Neural cell (in vitro differentiated cells): Measurements from ENCODE around the gene TPCN1. TPM values are rescaled to one million over a fixed set of nuclear protein-coding genes. Genes with fewer than 3 reads are reported as not detected.
A peak's percentile ranks its signal among the peaks of the same experiment; 100 is the strongest.

Source experiments
- H2AFZ ChIP-seq: fragments of 200-600, 300-800 bp; sonication (generic), shearing (Covaris generic); 2 replicates; pipeline ENCODE4 v1.6.0; 2014; ENCODE audit warnings: low read depth, mild to moderate bottlenecking, antibody characterized with exemption, low read length, moderate library complexity
- H3F3A ChIP-seq: fragments of 200-600 bp; shearing (Covaris generic); 2 replicates; pipeline ENCODE4 v1.6.1; 2016; ENCODE audit warnings: mild to moderate bottlenecking, moderate library complexity, mixed read lengths, antibody characterized with exemption, low read length; ENCODE audit not compliant: insufficient read depth, poor library complexity, severe bottlenecking
- H3K27ac ChIP-seq: fragments of 200-600, 300-800 bp; sonication (generic), shearing (Covaris generic); 2 replicates; pipeline ENCODE4 v1.5.1; 2014; ENCODE audit warnings: mild to moderate bottlenecking, low read length, moderate library complexity
- H3K27me3 ChIP-seq: fragments of 300-800, 200-600 bp; sonication (generic), shearing (Covaris generic); 2 replicates; pipeline ENCODE4 v1.6.0; 2014; ENCODE audit warnings: mild to moderate bottlenecking, low read depth, low read length, moderate library complexity; ENCODE audit not compliant: insufficient read depth
- H3K36me3 ChIP-seq: fragments of 300-800, 200-600 bp; sonication (generic), shearing (Covaris generic); 2 replicates; pipeline ENCODE4 v1.5.1; 2014; ENCODE audit warnings: mild to moderate bottlenecking, antibody characterized with exemption, low read length, moderate library complexity; ENCODE audit not compliant: insufficient read depth
- H3K4me2 ChIP-seq: fragments of 300-800, 200-600 bp; sonication (generic), shearing (Covaris generic); 2 replicates; pipeline ENCODE4 v1.6.0; 2014; ENCODE audit warnings: mild to moderate bottlenecking, low read length
- H3K4me3 ChIP-seq: fragments of 300-800, 200-600 bp; sonication (generic), shearing (Covaris generic); 2 replicates; pipeline ENCODE4 v1.5.1; 2014; ENCODE audit warnings: mild to moderate bottlenecking, low read length, moderate library complexity
- H3K79me2 ChIP-seq: fragments of 200-600 bp; shearing (Covaris generic); replicated peaks from 2 replicates; pipeline ENCODE4 v1.6.0; 2014; ENCODE audit warnings: mild to moderate bottlenecking, low read length, moderate library complexity; ENCODE audit not compliant: insufficient read depth
- H3K9ac ChIP-seq: fragments of 300-800, 200-600 bp; sonication (generic), shearing (Covaris generic); 2 replicates; pipeline ENCODE4 v1.6.1; 2016; ENCODE audit warnings: mild to moderate bottlenecking, low read length, mixed read lengths
- H3K9me2 ChIP-seq: fragments of 200-600 bp; shearing (Covaris generic); 2 replicates; pipeline ENCODE4 v1.6.1; 2016; ENCODE audit warnings: mild to moderate bottlenecking, low read length, mixed read lengths; ENCODE audit not compliant: insufficient read depth
- H3K9me3 ChIP-seq: fragments of 200-600, 300-800 bp; sonication (generic), shearing (Covaris generic); 2 replicates; pipeline ENCODE4 v1.6.1; 2016; ENCODE audit warnings: mild to moderate bottlenecking, mixed run types, low read length, moderate library complexity, mixed read lengths
- H4K20me1 ChIP-seq: fragments of 200-600 bp; shearing (Covaris generic); 2 replicates; pipeline ENCODE4 v1.6.1; 2016; ENCODE audit warnings: mild to moderate bottlenecking, mixed run types; ENCODE audit not compliant: insufficient read depth
- EP300 ChIP-seq: fragments of 450-650 bp; conservative IDR thresholded peaks from 2 replicates; pipeline ENCODE4 v1.6.1; 2014; ENCODE audit warnings: antibody characterized with exemption, mild to moderate bottlenecking, moderate library complexity; ENCODE audit not compliant: poor library complexity, severe bottlenecking
- EZH2 ChIP-seq: fragments of 200-600, 300-800 bp; shearing (Covaris generic), sonication (generic); IDR thresholded peaks from 2 replicates; pipeline ENCODE4 v1.6.1; 2014; ENCODE audit warnings: antibody characterized with exemption, low read length, borderline replicate concordance, mild to moderate bottlenecking; ENCODE audit not compliant: insufficient read depth, poor library complexity, severe bottlenecking
- MXI1 ChIP-seq: fragments of 450-650 bp; conservative IDR thresholded peaks from 2 replicates; pipeline ENCODE4 v1.6.1; 2014; ENCODE audit warnings: antibody characterized with exemption, mild to moderate bottlenecking; ENCODE audit not compliant: poor library complexity, severe bottlenecking
- POLR2AphosphoS5 ChIP-seq: IDR thresholded peaks from 2 replicates; pipeline ENCODE4 v1.6.1; 2012
- RAD21 ChIP-seq: fragments of 450-650 bp; conservative IDR thresholded peaks from 2 replicates; pipeline ENCODE4 v1.6.1; 2014; ENCODE audit warnings: antibody characterized with exemption, mild to moderate bottlenecking, moderate library complexity
- SMC3 ChIP-seq: fragments of 450-650 bp; conservative IDR thresholded peaks from 2 replicates; pipeline ENCODE4 v1.6.1; 2014; ENCODE audit warnings: antibody characterized with exemption, mild to moderate bottlenecking, moderate library complexity; ENCODE audit not compliant: poor library complexity
- TAF1 ChIP-seq: IDR thresholded peaks from 2 replicates; pipeline ENCODE4 v1.6.1; 2012; ENCODE audit warnings: low read depth
- polyA plus RNA-seq: library from polyadenylated mRNA; depleted of rRNA; stranded (reverse); fragments of >200 nt; gene quantifications from 2 replicates; pipeline ENCODE4 v1.2.3, GENCODE V29; 2014
- TF ChIP-seq, protein P1 (sequence below): IDR thresholded peaks from 2 replicates; pipeline ENCODE4 v1.6.1; 2012; ENCODE audit warnings: borderline replicate concordance
- TF ChIP-seq, protein P2 (sequence below): fragments of 450-650 bp; IDR thresholded peaks from 2 replicates; pipeline ENCODE4 v1.5.1; 2014; ENCODE audit warnings: antibody characterized with exemption, mild to moderate bottlenecking, moderate library complexity; ENCODE audit not compliant: poor library complexity, severe bottlenecking

TPCN1 gene
- polyA plus RNA-seq, 1 donor from 2014 or later, result 4.0 TPM

DNA sequence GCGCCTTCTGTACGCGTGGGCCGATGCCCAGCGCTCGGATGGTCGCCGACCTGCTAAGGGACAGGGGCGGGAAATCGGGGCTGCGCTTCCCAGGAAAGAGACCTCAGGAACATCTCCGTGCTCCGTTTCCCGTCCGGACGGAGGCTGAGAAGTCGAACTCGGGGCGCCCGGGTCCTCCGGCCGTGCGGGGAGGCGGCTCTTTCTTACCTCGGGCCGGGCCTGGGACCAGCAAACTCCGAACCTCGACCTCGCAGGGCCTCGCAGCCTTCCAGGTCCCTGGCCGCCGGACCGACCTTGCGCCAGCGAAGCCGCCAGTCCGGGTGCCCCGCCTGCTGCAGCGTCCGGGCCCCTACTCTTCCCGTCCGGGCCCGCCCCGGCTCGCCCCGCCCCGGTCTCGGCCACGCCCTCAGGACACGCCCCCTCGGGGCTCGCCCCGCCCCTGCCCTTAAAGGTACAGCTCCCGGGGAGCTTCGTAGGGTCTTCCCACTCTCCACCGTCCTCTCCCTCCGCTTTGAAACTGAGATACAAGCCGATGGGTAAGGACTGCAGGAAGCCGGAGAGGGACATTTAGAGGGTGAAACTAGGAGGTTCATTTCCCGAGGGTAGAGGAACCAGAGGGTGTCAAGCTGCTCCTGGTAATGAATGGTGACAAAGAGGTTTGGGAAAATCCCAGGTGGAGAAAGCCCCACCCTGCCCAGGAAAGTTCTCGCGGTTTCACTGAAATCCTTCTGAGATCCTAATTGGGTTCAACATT is 113.7 kb downstream of the TPCN1 start, which contains the start of gene SLC8B1:
Gene SLC8B1, minus strand, starts transcription at position 324 of the 754 bp plus-strand sequence. CDS start 2,231 bp downstream, outside the sequence.
- Histone ChIP-seq H3K9me3 (no peaks in the 10 kb centered on the region), H3K27ac (no peak within 1 kb of the TSS), H3K9me2 (no peaks in the 10 kb centered on the region), H4K20me1 (no peaks in the 10 kb centered on the region), H3K79me2 (no peaks in the 10 kb centered on the region), H3F3A (no peaks in the 10 kb centered on the region), H3K36me3 (no peaks in the 10 kb centered on the region), H3K4me2 (no peak within 1 kb of the TSS), H3K4me3 (peak within 1 kb of the TSS; percentile 66), H3K9ac (peak within 1 kb of the TSS; percentile 12), H3K27me3 (peaks cover 26% of the 10 kb centered on the region), H2AFZ (no peak within 1 kb of the TSS)
- TF ChIP-seq EZH2, result no peak
- TF ChIP-seq, protein P1, sequence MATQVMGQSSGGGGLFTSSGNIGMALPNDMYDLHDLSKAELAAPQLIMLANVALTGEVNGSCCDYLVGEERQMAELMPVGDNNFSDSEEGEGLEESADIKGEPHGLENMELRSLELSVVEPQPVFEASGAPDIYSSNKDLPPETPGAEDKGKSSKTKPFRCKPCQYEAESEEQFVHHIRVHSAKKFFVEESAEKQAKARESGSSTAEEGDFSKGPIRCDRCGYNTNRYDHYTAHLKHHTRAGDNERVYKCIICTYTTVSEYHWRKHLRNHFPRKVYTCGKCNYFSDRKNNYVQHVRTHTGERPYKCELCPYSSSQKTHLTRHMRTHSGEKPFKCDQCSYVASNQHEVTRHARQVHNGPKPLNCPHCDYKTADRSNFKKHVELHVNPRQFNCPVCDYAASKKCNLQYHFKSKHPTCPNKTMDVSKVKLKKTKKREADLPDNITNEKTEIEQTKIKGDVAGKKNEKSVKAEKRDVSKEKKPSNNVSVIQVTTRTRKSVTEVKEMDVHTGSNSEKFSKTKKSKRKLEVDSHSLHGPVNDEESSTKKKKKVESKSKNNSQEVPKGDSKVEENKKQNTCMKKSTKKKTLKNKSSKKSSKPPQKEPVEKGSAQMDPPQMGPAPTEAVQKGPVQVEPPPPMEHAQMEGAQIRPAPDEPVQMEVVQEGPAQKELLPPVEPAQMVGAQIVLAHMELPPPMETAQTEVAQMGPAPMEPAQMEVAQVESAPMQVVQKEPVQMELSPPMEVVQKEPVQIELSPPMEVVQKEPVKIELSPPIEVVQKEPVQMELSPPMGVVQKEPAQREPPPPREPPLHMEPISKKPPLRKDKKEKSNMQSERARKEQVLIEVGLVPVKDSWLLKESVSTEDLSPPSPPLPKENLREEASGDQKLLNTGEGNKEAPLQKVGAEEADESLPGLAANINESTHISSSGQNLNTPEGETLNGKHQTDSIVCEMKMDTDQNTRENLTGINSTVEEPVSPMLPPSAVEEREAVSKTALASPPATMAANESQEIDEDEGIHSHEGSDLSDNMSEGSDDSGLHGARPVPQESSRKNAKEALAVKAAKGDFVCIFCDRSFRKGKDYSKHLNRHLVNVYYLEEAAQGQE, result no peak
- TF ChIP-seq SMC3, result no peak
- TF ChIP-seq TAF1, result no peak
- no peak for TF ChIP-seq EP300
- no peak for TF ChIP-seq MXI1

DNA sequence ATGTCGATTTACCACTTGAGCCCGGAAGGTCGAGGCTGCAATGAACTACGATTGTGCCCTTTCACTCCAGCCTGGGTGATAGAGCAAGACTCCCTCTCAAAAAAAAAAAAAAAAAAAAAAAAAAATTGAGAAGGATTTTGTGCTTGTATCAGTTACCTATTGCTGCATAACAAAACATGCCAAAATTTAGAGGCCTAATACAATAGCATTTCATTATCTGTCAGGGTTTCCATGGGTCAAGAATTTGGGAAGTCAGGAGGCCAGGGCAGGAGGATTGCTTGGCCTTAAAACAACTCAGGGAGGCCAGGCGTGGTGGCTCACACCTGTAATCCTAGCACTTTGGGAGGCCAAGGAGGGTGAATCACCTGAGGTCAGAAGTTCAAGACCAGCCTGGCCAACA is 118.3 kb downstream of the TPCN1 start:
- Histone ChIP-seq H3F3A (no peaks in the 10 kb centered on the region), H3K27ac (no peak overlapping the region), H3K79me2 (no peaks in the 10 kb centered on the region), H3K9me2 (no peaks in the 10 kb centered on the region), H3K27me3 (peaks cover 14% of the 10 kb centered on the region), H2AFZ (no peak overlapping the region), H4K20me1 (no peaks in the 10 kb centered on the region), H3K4me3 (no peak overlapping the region), H3K4me2 (no peak overlapping the region), H3K9ac (no peak overlapping the region), H3K9me3 (no peaks in the 10 kb centered on the region), H3K36me3 (no peaks in the 10 kb centered on the region)
- no peak for TF ChIP-seq POLR2AphosphoS5
- TF ChIP-seq SMC3, result no peak
- TF ChIP-seq, protein P2, sequence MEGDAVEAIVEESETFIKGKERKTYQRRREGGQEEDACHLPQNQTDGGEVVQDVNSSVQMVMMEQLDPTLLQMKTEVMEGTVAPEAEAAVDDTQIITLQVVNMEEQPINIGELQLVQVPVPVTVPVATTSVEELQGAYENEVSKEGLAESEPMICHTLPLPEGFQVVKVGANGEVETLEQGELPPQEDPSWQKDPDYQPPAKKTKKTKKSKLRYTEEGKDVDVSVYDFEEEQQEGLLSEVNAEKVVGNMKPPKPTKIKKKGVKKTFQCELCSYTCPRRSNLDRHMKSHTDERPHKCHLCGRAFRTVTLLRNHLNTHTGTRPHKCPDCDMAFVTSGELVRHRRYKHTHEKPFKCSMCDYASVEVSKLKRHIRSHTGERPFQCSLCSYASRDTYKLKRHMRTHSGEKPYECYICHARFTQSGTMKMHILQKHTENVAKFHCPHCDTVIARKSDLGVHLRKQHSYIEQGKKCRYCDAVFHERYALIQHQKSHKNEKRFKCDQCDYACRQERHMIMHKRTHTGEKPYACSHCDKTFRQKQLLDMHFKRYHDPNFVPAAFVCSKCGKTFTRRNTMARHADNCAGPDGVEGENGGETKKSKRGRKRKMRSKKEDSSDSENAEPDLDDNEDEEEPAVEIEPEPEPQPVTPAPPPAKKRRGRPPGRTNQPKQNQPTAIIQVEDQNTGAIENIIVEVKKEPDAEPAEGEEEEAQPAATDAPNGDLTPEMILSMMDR, result no peak
- TF ChIP-seq, protein P1, result no peak
- TF ChIP-seq MXI1, result no peak
- no peak for TF ChIP-seq TAF1
- TF ChIP-seq EP300, result no peak
- no peak for TF ChIP-seq RAD21
- no peak for TF ChIP-seq EZH2
